GM20431 (cell line): ENCODE results near the gene EPB41L5.
"Not testable (repeated sequence)": the region's sequence is repeated elsewhere in the genome, so short reads cannot be mapped to it uniquely, and the experiment has no call there.

Source experiments
- in situ Hi-C: fragments of 300-500 bp; cut with MseI, MboI; formaldehyde crosslinking; loops from one replicate; pipeline ENCODE4 v1.15.0; 2020; ENCODE audit warnings: low sequenced_read_pairs; ENCODE audit not compliant: unreplicated experiment

Gene EPB41L5

DNA sequence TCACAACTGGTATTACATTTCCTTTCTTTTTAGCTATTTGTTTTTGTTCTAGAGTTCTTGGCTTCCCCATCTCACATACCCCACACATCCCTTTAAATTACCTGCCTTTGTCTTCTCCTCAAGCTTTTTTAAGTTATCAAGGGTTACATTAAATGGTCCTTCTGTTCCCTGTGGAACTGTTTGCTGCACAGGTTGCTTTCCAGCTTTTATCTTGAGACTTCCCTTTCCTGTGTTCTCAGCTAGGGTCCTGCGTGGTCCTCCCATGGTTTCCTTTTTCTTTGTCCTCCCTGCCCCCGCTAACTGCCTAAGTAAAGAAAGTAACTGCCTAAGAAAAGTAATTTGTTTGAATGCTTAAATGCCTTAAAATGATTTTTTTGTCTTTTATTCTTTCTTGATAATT lies 66.8 kb downstream of the EPB41L5 start:
- in situ Hi-C loops: no loop called here

DNA sequence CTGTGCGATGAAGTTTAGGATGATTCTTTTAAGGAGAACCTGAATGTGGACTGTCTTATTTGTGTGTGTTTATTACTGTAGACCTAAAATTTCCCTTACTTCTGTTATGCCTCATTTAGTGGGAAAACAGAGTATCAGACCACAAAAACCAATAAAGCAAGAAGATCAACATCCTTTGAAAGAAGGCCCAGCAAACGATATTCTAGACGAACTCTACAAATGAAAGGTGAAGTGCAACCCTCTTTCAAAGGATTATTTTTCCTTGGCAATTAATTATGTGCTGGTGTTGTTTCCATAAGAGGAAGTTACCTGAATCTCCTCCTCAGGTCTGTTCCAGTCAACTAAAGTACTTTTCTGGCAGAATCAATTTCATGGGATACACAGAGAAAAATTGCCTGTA lies 78.6 kb downstream of the EPB41L5 start:
- in situ Hi-C loops: no loop called here

DNA sequence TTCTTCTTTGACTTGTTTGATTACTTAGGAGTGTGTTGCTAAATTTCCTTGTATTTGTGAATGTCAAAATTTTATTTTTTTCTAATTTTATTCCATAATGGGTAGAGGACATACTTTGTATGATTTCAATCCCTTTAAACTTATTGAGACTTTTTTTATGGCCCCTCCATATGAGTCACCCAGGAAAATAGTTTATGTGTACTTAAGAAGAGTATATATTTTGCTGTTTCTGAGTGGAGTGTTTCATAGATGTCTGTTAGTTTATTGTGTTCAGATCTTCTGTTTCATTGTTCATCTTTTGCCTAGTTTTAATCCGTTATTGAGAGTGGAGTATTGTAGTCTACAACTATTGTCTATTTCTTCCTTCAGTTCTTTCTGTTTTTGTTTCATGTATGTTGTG lies 81.9 kb downstream of the EPB41L5 start:
- in situ Hi-C loops: no loop called here

DNA sequence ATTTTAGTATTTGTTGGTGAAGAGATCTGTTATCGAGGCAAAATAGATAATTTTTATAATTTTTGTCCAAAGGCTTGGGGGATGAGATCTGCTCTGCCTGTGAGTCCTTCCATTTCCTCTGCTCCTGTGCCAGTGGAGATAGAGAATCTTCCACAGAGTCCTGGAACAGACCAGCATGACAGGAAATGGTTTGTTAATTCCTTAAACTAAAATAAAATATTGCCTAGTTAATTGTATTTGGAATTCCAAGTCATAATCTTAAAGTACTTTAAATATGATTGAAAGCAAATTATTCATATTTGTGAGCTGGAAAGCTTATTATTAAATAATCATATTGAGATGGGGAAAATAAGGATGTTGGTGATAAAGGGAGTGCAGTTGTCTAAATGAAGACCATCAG lies 87.8 kb downstream of the EPB41L5 start:
- in situ Hi-C loops: no loop called here

DNA sequence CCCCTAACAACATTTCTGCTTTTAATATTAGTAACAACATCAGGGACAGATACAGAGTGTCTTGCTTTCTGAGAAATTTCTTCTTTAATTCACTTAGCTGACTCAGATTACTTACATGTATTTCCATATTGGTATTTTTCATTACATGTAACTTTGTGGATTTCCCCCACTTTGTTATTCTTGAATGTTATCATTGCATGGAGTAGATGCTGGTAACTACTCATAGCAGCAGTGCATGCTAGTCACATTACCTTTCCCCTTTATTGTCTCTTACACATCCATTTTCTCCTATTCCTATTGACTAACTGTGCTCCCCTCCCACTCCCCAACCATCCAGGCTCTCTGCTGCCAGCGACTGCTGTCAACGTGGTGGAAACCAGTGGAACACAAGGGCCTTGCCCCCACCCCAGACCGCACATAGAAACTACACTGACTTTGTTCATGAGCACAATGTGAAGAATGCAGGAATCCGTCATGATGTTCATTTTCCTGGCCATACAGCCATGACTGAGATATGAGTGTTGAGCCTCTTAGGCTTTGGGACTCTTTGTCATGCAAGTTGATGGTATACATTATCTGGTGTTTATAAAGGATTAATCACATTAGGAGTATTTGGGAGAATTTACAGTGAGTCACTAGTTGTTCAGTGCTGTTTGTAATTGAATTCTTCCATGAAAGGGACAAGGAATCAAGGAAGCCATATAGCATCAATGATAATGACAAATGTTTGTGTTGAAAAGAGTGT lies 91.0 kb downstream of the EPB41L5 start:
- in situ Hi-C loops: no loop called here

DNA sequence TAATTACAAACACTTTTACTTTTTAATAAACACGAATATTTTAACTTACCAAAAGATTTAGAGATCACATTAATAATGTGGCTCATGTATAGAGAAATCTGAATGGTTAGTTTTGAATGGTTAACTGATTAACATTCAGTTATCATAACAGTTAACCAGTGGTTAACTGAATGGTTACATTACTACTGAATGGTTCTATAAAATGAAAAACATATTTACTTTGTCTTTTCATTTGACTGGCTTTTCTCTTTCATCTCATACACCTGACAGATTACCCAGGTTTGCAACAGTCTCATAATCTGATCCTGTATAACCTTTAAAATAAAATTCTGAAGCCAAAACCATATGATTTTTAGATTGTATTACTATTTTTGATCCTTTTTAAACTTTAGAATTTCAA lies 91.9 kb downstream of the EPB41L5 start:
- in situ Hi-C loops: no loop called here

DNA sequence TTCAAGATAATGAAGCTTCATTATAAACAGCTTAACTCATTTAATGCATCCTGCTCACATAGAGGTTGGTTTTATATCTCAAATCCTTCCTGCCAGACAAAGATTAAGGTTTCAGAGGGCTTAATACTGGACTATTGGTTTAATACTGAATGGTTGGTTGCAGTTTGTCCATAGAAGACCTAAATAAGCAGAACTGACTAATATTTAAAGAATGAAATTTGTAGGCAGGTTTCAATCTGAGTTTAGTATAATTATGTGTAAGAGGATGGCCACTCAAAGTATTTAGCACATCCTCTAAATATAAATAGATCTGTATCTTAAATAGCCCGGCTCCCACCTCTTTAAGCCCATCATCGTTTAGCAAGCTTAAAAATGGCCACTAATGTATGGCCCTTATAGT lies 92.5 kb downstream of the EPB41L5 start:
- in situ Hi-C loops: no loop called here

DNA sequence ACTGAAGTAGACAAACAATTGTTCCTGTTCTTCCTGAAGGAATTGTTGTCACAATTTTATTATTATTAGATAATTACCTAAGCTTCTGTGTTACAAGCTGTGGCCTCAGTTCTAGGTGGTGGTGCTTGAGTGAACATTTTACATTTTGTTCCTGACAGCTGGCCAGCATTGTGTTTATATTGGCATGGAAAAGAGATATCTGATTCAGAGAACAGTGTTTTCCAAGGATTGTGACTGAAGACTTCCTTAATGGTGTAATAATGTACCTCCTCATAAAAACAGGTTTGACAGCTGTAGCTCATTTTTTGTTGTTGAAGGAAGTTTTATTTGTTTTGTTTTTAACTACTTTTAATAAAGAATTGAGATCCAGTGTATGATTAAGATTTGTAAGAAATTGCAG lies 95.2 kb downstream of the EPB41L5 start:
- in situ Hi-C loops: no loop called here

DNA sequence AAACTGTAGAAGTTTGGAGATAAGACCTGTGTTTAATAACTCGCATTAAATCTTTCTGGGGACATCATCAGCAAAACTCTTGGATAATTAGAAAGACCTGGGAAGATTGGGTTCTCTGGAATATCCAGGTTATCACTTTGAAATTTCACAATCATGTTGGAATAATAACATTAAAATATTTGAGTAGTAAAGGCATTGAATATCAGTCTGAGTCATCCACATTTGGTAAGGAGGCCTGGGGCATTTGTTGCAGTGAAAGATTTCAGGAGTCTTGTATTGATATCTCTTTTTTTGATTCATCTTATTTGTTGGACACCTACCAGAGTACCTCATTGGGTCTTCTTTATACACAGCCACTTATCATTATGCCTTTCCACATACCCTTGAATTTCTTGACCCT lies 95.9 kb downstream of the EPB41L5 start:
- in situ Hi-C loops: no loop called here

DNA sequence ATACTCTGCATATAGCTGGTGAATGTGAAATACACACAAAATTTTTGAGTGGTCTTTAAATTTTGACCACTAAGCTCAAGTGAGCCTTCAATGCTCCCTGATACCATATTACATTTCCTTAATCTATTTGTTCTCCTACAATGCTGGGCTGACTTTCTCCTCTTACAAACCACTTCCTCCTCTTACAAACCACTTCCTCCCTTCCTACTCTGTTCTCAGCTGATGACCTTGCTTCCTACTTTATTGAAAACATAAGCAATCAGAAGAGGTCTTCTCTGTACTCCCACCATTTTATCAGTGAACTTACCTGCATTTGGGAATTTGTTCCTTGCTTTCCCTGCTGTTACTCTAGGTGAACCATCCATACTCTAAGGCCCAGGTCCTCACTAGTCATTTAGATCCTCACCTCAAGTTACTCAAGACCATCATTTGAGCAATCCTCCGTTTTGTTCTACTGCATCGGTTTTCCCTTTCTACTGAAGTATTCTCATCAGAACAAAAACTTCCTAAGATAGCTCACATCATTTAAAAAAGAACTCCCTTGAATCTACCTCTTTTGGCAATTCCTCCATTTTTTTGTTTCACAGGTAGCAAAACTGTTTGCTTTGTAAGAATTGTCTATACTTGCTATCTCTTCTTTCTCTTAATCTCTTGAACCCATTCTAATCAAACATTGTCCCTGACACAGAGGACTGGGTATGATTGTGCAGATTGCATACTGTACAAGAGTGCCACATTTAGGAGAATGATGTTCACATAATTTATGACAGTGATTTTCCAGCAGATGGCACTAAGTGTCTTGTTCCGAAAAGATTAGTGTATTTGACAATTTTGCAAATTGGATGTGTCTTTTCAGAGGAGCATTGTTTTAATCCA lies 96.5 kb downstream of the EPB41L5 start:
- in situ Hi-C loops: no loop called here

DNA sequence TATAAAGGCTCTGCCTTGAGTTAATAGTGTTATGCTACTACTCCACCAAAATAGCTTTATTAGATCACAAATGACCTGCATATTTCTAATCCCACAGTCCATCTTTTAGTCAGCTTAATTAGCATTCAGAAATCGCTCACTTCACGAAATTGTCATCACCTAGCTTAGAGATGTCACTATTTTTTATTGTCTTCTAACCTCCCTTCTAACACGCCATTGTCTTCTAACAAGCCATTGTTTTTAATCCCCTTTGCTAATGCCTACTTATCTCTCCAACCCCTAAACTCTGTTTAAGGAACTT lies 97.1 kb downstream of the EPB41L5 start:
- in situ Hi-C loops: no loop called here

DNA sequence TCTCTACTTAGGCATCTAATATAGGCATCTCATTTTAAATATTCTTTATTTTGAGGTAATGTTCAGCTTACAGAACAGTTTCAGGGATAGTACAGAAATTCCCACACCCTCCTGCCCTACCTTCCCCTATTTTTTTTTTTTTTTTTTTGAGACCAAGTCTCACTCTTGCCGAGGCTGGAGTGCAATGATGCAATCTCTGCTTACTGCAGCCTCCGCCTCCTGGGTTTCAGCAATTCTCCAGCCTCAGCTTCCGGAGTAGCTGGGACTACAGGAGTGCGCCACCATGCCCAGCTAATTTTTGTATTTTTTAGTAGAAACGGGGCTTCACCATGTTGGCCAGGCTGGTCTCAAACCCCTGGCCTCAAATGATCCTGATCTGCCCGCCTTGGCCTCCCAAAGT lies 97.6 kb downstream of the EPB41L5 start:
- in situ Hi-C loops: no loop called here

DNA sequence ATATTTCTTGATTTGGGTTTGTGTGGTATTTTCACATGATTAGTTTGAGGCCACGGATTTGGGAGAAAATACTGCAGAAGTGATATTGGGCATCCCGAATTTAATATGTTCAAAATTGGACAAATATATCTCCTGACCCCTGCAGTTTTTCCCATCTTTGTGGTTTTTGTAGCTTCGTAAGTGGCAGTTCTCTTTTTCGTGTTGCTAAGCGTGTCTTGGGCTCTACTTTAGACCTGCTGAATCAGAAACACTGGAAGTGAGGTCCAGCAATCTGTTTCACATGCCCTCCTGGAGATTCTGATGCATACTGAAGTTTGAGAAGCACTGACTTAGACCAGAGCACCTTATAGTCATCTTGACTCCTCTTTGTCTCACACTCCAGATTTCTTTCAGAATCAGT lies 98.3 kb downstream of the EPB41L5 start:
- in situ Hi-C loops: no loop called here

DNA sequence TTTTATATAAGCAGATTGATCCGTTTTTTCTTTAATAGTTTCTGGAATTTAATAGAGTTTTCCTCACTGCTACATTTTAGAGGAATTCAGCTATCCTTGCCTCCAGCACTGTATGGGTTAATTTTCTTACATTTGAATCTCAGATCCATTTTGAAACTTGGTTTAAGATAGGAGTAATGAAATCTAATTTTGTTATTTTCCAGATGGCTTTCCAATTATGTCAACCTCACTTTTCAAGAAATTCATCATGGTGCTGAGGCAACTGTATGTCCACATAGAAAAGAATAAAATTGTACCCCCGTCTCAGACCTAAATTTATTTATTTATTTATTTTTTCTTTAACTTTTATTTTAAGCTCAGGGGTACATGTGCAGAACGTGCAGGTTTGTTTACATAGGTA lies 105.1 kb downstream of the EPB41L5 start:
- in situ Hi-C loops: no loop called here

DNA sequence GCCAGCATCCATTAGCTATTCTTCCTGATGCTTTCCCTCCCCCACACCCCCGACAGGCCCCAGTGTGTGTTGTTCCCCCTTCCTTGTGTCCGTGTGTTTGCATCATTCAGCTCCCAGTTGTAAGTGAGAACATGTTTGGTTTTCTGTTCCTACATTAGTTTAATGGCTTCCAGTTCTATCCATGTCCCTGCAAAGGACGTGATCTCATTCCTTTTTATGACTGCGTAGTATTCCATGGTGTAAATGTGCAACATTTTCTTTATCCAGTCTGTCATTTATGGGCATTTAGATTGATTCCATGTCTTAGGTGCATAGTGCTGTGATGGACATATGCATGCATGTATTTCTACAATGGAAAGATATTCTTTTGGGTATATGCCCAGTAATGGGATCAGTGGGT lies 105.6 kb downstream of the EPB41L5 start:
- in situ Hi-C loops: no loop called here

DNA sequence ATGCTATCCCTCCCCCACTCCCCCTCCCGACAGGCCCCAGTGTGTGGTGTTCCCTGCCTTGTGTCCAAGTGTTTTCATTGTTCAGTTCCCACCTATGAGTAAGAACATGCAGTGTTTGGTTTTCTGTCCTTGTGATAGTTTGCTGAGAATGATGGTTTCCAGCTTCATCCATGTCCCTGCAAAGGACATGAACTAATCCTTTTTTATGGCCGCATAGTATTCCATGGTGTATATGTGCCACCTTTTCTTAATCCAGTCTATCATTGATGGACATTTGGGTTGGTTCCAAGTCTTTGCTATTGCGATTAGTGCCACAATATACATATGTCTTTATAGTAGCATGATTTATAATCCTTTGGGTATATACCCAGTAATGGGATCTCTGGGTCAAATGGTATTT lies 108.5 kb downstream of the EPB41L5 start:
- in situ Hi-C loops: not testable (repeated sequence)

DNA sequence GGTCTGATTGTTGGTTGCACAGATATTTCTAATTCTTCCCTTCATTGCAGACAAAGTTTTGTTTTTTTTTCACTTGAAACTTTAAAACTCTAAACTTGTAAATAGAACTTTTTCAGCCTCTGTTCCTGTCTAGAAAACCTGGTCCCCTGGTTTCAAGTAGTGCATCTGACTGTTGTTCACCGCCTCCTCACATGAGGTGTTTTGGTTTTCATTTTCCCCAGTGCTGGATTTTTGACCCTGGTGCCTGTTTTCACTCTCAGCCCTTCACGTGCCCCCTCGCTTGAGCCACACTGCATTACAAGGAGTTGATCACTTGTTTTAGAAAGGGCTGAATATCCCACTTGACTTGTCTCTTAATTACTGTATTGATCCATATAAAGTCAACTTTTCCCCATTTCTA lies 110.2 kb downstream of the EPB41L5 start:
- in situ Hi-C loops: no loop called here

DNA sequence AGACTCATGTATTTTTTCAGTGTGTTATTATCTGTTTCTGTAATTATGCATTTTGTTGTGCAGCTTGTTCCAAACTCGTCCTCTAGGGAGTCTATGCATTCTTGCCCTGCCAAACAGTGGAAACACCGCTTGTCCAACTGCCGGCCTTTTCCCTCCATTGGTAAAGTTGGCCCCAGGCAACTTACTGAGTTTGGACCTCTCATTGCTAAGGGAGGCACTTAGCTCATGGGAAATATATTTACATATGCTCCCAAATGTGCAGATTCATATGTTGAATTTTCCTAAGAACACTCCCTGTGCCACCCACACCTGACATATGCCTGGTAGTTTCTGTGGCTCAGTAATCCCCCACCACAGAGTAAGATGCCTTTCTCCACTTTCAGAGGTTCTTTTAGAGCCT lies 112.3 kb downstream of the EPB41L5 start:
- in situ Hi-C loops: no loop called here

DNA sequence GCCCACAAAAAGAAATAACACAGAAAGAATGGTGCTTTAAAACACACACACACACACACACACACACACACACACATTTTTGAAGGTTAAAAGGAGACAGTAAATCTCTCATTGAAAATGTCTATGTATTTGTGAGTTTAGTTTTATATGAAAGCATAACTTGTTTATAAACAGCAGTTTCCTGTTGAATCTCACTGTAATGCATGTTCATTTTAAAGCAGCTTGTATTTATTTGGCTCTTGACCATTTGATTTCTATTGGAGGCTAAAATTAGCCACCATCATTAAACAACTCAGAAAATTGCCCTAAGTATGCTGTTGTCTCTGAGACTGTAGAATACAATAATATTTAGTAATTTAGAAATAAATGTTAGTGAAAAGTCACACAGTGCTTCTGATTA lies 115.3 kb downstream of the EPB41L5 start:
- in situ Hi-C loops: no loop called here

DNA sequence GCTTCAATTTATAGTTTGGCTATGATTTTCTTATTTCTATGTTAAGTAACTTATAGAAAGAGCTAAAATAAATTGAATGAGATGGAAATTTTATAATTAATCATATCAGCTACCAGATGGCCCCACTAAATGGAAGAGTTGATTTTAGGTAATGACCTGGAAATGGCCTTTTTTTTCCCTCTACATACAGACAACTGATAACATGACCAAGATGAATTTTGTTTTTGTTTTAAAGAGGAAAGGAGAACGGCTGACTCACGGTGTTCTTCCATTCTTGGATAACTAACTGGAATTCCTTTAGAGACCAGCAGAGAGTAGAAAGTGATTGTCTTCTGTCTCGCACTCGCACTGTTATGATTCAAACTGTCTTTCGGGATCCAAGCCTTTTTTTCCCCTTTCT lies 119.3 kb downstream of the EPB41L5 start:
- in situ Hi-C loops: no loop called here

DNA sequence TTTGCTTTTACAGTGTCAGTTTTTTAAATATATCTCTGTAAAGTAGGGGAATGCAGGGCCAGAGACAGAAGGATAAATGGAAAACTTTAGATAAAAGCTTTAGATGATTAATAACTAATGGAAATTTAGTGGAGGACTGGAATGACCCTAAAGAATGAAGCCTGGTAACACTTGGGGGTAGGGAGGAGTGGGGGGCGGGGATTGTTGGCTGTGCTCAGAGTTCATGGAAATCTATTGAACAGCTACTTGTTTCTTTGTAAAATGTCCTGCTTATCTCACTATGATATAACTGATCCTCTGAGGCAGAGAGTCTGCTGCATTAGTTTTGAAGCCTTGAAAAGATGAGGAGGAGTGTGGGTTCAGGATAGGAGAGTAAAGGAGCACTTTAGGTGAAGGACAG lies 119.8 kb downstream of the EPB41L5 start:
- in situ Hi-C loops: no loop called here
